Esophagus squamous epithelium (tissue), 4 donors: Measurements from ENCODE around the gene PARD3.

Experiments used
- CTCF ChIP-seq, 6 experiments: fragments of 450-650 bp in 4 of 6; fragments of 200-600 bp in 2 of 6; sonication (generic) in 2 of 6; IDR thresholded peaks; one replicate each; pipeline ENCODE4 v1.5.1; 2016 to 2019; ENCODE audit warnings: antibody characterized with exemption in 6 of 6, mild to moderate bottlenecking in 4 of 6, moderate library complexity in 4 of 6
- POLR2A ChIP-seq, 4 donors: fragments of 450-650 bp; IDR thresholded peaks; one replicate each; pipeline ENCODE4 v1.6.1; 2017; ENCODE audit warnings: antibody characterized with exemption in 4 of 4, mild to moderate bottlenecking in 4 of 4, moderate library complexity in 3 of 4

GRCh38 chr10:34506786-34507185 is 308.3 kb downstream of the PARD3 start:
- TF ChIP-seq CTCF (IDR thresholded peaks at IDR 0.05), result no peak
- no peak for TF ChIP-seq POLR2A (IDR thresholded peaks at IDR 0.05)
